GM10266 (cell line): Measurements from ENCODE around the gene GIT1.

Experiments used
- DNase-seq: peaks from one replicate; pipeline ENCODE4 v3.0.0; 2012; ENCODE audit errors: extremely low spot score
- CTCF ChIP-seq: IDR thresholded peaks from 2 replicates; pipeline ENCODE4 v1.5.1; 2012; ENCODE audit warnings: mild to moderate bottlenecking, low read depth; ENCODE audit not compliant: control insufficient read depth, insufficient read depth; ENCODE audit errors: missing control alignments

Gene GIT1

GRCh38 chr17:29575511-29576213 is 13.8 kb downstream of the GIT1 start:
- DNase-seq = no peak
- TF ChIP-seq CTCF = no peak

- no peak for TF ChIP-seq CTCF
- DNase-seq = no peak
These were observed 14.5 kb downstream of the GIT1 start for GRCh38 chr17:29574732-29575510.

- TF ChIP-seq CTCF = no peak
- DNase-seq = no peak
These were observed 15.3 kb downstream of the GIT1 start for GRCh38 chr17:29573871-29574731.

GRCh38 chr17:29573558-29573869 is 15.9 kb downstream of the GIT1 start:
- no peak for DNase-seq
- TF ChIP-seq CTCF = no peak

GRCh38 chr17:29572691-29573557 is 16.5 kb downstream of the GIT1 start:
- peak; percentile 71 for DNase-seq
- peak; percentile 76 for TF ChIP-seq CTCF

- no peak for DNase-seq
- no peak for TF ChIP-seq CTCF
These were observed 17.4 kb downstream of the GIT1 start for GRCh38 chr17:29571883-29572681.
